C4-2B (cell line): Measurements from ENCODE around the gene SLC25A48.

ENCODE experiments used
- ZFX ChIP-seq: fragments of 450-650 bp; IDR thresholded peaks from 2 replicates; pipeline ENCODE4 v1.6.1; 2017
- TF ChIP-seq, protein P1 (sequence below): fragments of 450-650 bp; conservative IDR thresholded peaks from 2 replicates; pipeline ENCODE4 v1.5.1; 2017; ENCODE audit warnings: mild to moderate bottlenecking

- TF ChIP-seq, protein P1, sequence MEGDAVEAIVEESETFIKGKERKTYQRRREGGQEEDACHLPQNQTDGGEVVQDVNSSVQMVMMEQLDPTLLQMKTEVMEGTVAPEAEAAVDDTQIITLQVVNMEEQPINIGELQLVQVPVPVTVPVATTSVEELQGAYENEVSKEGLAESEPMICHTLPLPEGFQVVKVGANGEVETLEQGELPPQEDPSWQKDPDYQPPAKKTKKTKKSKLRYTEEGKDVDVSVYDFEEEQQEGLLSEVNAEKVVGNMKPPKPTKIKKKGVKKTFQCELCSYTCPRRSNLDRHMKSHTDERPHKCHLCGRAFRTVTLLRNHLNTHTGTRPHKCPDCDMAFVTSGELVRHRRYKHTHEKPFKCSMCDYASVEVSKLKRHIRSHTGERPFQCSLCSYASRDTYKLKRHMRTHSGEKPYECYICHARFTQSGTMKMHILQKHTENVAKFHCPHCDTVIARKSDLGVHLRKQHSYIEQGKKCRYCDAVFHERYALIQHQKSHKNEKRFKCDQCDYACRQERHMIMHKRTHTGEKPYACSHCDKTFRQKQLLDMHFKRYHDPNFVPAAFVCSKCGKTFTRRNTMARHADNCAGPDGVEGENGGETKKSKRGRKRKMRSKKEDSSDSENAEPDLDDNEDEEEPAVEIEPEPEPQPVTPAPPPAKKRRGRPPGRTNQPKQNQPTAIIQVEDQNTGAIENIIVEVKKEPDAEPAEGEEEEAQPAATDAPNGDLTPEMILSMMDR: no peak
- TF ChIP-seq ZFX: no peak
These were observed 64.2 kb downstream of the SLC25A48 start for GRCh38 chr5:135898651-135899050.
